Erythroblast (primary cell): ENCODE data around the gene CFAP20DC.

Experiments used
- GATA1 ChIP-seq: IDR thresholded peaks from 2 replicates; pipeline ENCODE4 v1.6.1; 2011; ENCODE audit warnings: low read depth, mild to moderate bottlenecking, control low read depth, low read length, moderate library complexity
- POLR2A ChIP-seq: IDR thresholded peaks from 2 replicates; pipeline ENCODE4 v1.6.1; 2011; ENCODE audit warnings: mild to moderate bottlenecking, low read length

DNA sequence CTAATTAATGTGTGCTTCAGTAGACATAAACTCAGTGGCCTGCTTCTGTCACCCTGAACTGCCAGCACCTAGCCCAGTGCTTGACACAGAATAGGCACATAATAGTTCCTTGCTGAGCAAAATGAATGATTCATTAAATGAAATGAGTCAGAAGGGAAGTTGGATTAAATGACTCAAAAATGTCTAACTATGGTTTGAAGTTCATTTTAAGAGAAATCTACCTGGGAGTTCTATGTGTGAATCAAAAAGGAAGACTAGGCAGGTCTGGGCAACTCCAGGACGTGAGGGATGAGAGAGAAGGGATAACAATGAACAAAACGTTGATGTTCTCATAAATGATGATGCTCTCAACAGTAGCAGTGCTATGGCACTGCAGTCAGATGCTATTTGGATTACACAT lies 175.0 kb downstream of the CFAP20DC start:
- TF ChIP-seq POLR2A = no peak
- TF ChIP-seq GATA1 = no peak
